Tibial nerve (tissue), 4 donors: ENCODE results near the gene SGMS2.

Source experiments
- CTCF ChIP-seq, 5 experiments: fragments of 200-600 bp in 3 of 5; fragments of 450-650 bp in 2 of 5; sonication (generic) in 3 of 5; IDR thresholded peaks; one replicate each; pipeline ENCODE4 v1.5.1; 2016 to 2019; ENCODE audit warnings: antibody characterized with exemption in 5 of 5, mild to moderate bottlenecking in 3 of 5, moderate library complexity in 2 of 5
- EP300 ChIP-seq, 2 donors: sonication (generic); formaldehyde crosslinking; IDR thresholded peaks; one replicate each; pipeline ENCODE4 v1.6.1; 2017; ENCODE audit warnings: antibody characterized with exemption in 2 of 2, mild to moderate bottlenecking in 1 of 2
- POLR2A ChIP-seq, 2 donors: fragments of 450-650 bp; IDR thresholded peaks; one replicate each; pipeline ENCODE4 v1.6.1; 2017; ENCODE audit warnings: antibody characterized with exemption in 2 of 2, mild to moderate bottlenecking in 2 of 2, moderate library complexity in 2 of 2

- TF ChIP-seq CTCF (IDR thresholded peaks at IDR 0.05), result no peak
- no peak for TF ChIP-seq EP300 (IDR thresholded peaks at IDR 0.05)
- TF ChIP-seq POLR2A (IDR thresholded peaks at IDR 0.05), result no peak
Observed at GRCh38 chr4:107870236-107870635, 45.5 kb downstream of the SGMS2 start.
